H1 (cell line): ENCODE results near the gene CLEC16A. TPM values are rescaled to one million over a fixed set of nuclear protein-coding genes. Genes with fewer than 3 reads are reported as not detected.

Source experiments
- CTCF ChIA-PET: fragments of 300-600 bp; sonication (Branson Sonifier 250); formaldehyde crosslinking; loops from one replicate; lab custom pipeline; 2021; ENCODE audit not compliant: partially characterized antibody; lab: Charles Lee
- POLR2A ChIA-PET: fragments of 300-600 bp; sonication (Branson Sonifier 250); formaldehyde crosslinking; loops from one replicate; lab custom pipeline; 2021; ENCODE audit warnings: inconsistent platforms; ENCODE audit not compliant: partially characterized antibody; lab: Charles Lee
- DNase-seq, 2 experiments: peaks; one replicate each; pipeline versions ENCODE4 v3.0.0 to v3.0.0-alpha.2; 2010 to 2022; ENCODE audit warnings: low spot score in 2 of 2, low read depth in 1 of 2, mixed read lengths in 1 of 2
- FAIRE-seq: peaks from 2 replicates; lab custom pipeline; 2011; peaks lifted over from hg19 to GRCh38; lab: Jason Lieb, UNC
- H2AFZ ChIP-seq: 2 replicates; pipeline ENCODE4 v1.8.1; 2012; ENCODE audit warnings: low read length, inconsistent platforms
- H2AK5ac ChIP-seq: 2 replicates; pipeline ENCODE4 v1.6.1; 2013; ENCODE audit warnings: low read depth, low read length
- H2BK120ac ChIP-seq: replicated peaks from 2 replicates; pipeline ENCODE3; 2013; ENCODE audit warnings: low read depth, low read length, inconsistent platforms
- H2BK12ac ChIP-seq: 2 replicates; pipeline ENCODE4 v1.6.1; 2013; ENCODE audit warnings: low read depth, low read length
- H2BK15ac ChIP-seq: 2 replicates; pipeline ENCODE4 v1.6.1; 2013; ENCODE audit warnings: low read length
- H2BK20ac ChIP-seq: 2 replicates; pipeline ENCODE4 v1.6.1; 2013; ENCODE audit warnings: low read length
- H2BK5ac ChIP-seq: 2 replicates; pipeline ENCODE4 v1.6.1; 2013; ENCODE audit warnings: low read depth, low read length
- H3K14ac ChIP-seq: 2 replicates; pipeline ENCODE4 v1.6.1; 2013; ENCODE audit warnings: inconsistent platforms; ENCODE audit not compliant: insufficient read length
- H3K18ac ChIP-seq: 2 replicates; pipeline ENCODE4 v1.6.1; 2013; ENCODE audit warnings: low read length; ENCODE audit errors: extremely low read depth
- H3K23ac ChIP-seq: 2 replicates; pipeline ENCODE4 v1.6.1; 2013; ENCODE audit warnings: inconsistent platforms; ENCODE audit not compliant: insufficient read length
- H3K23me2 ChIP-seq: 2 replicates; pipeline ENCODE4 v1.6.1; 2013; ENCODE audit warnings: low read depth, low read length
- H3K27ac ChIP-seq: 2 replicates; pipeline ENCODE4 v1.6.1; 2011; ENCODE audit warnings: low read depth, low read length, inconsistent platforms
- H3K27me3 ChIP-seq, 4 experiments: replicated peaks in 1 of 4; 1 replicate in 1 of 4; 2 replicates in 3 of 4; pipeline versions ENCODE4 v1.6.1 to v1.8.1; 2011 to 2013; ENCODE audit warnings: low read length in 3 of 4, mild to moderate bottlenecking in 3 of 4, inconsistent platforms in 2 of 4, mixed read lengths in 2 of 4, moderate library complexity in 1 of 4; ENCODE audit not compliant: control insufficient read depth in 3 of 4, insufficient read depth in 3 of 4; ENCODE audit errors: extremely low read depth in 1 of 4
- H3K36me3 ChIP-seq, 4 experiments: 2 replicates each; pipeline versions ENCODE4 v1.6.1 to v1.8.1; 2011 to 2013; ENCODE audit warnings: mild to moderate bottlenecking in 4 of 4, low read length in 3 of 4, moderate library complexity in 2 of 4, control low read depth in 1 of 4, inconsistent platforms in 1 of 4; ENCODE audit not compliant: insufficient read depth in 4 of 4, control insufficient read depth in 2 of 4
- H3K4ac ChIP-seq: replicated peaks from 2 replicates; pipeline ENCODE3; 2013; ENCODE audit warnings: low read length, low read depth, mixed read lengths, inconsistent platforms; ENCODE audit not compliant: insufficient read length
- H3K4me1 ChIP-seq, 4 experiments: replicated peaks in 1 of 4; 1 replicate in 1 of 4; 2 replicates in 3 of 4; pipeline versions ENCODE4 v1.6.1 to v1.8.1; 2011 to 2013; ENCODE audit warnings: low read length in 3 of 4, inconsistent platforms in 2 of 4, mixed read lengths in 1 of 4; ENCODE audit not compliant: insufficient read depth in 4 of 4, control insufficient read depth in 3 of 4
- H3K4me2 ChIP-seq, 2 experiments: 2 replicates each; pipeline versions ENCODE4 v1.6.1 to v1.8.1; 2011 to 2013; ENCODE audit warnings: low read depth in 2 of 2, low read length in 2 of 2, control low read depth in 1 of 2, inconsistent platforms in 1 of 2, mild to moderate bottlenecking in 1 of 2; ENCODE audit not compliant: insufficient read depth in 1 of 2
- H3K4me3 ChIP-seq, 4 experiments: fragments of 200-600, 300-600 bp in 1 of 4; sonication (generic), shearing (Covaris generic), sonication (Bioruptor Twin) in 1 of 4; 2 replicates each; pipeline versions ENCODE4 v1.5.1 to v1.8.1; 2011 to 2016; ENCODE audit warnings: low read length in 4 of 4, low read depth in 3 of 4, control low read depth in 2 of 4, inconsistent platforms in 2 of 4, mild to moderate bottlenecking in 2 of 4, mixed read lengths in 1 of 4, moderate library complexity in 1 of 4; ENCODE audit not compliant: insufficient read depth in 2 of 4; ENCODE audit errors: extremely low read depth in 1 of 4
- H3K56ac ChIP-seq: replicated peaks from 2 replicates; pipeline ENCODE3; 2013; ENCODE audit warnings: low read depth, mild to moderate bottlenecking, mixed read lengths, low read length, inconsistent platforms; ENCODE audit not compliant: insufficient read length
- H3K79me1 ChIP-seq: 2 replicates; pipeline ENCODE4 v1.6.1; 2013; ENCODE audit warnings: low read depth, low read length, control low read depth
- H3K79me2 ChIP-seq, 2 experiments: 2 replicates each; pipeline versions ENCODE4 v1.6.1 to v1.8.1; 2012 to 2013; ENCODE audit warnings: low read length in 2 of 2, mild to moderate bottlenecking in 2 of 2, inconsistent platforms in 1 of 2; ENCODE audit not compliant: insufficient read depth in 2 of 2, control insufficient read depth in 1 of 2
- H3K9ac ChIP-seq, 4 experiments: replicated peaks in 1 of 4; 1 replicate in 1 of 4; 2 replicates in 3 of 4; pipeline versions ENCODE4 v1.6.1 to v1.8.1; 2011 to 2013; ENCODE audit warnings: low read depth in 3 of 4, low read length in 3 of 4, control low read depth in 2 of 4, mild to moderate bottlenecking in 2 of 4, moderate library complexity in 2 of 4, inconsistent platforms in 1 of 4; ENCODE audit errors: extremely low read depth in 1 of 4
- H3K9me3 ChIP-seq, 2 experiments: 2 replicates each; pipeline versions ENCODE4 v1.6.1 to v1.8.1; 2012 to 2013; ENCODE audit warnings: mild to moderate bottlenecking in 2 of 2, moderate library complexity in 2 of 2, control low read depth in 1 of 2, inconsistent platforms in 1 of 2, low read depth in 1 of 2, low read length in 1 of 2, mixed read lengths in 1 of 2; ENCODE audit not compliant: insufficient read depth in 2 of 2
- H4K20me1 ChIP-seq, 2 experiments: replicated peaks in 1 of 2; 2 replicates each; pipeline versions ENCODE3 to v1.8.1; 2011 to 2013; ENCODE audit warnings: inconsistent platforms in 2 of 2, low read length in 2 of 2, mild to moderate bottlenecking in 1 of 2; ENCODE audit not compliant: insufficient read depth in 2 of 2, control insufficient read depth in 1 of 2
- H4K5ac ChIP-seq: 2 replicates; pipeline ENCODE4 v1.6.1; 2013; ENCODE audit warnings: low read length, low read depth, mixed read lengths, inconsistent platforms; ENCODE audit not compliant: insufficient read length
- H4K8ac ChIP-seq: 2 replicates; pipeline ENCODE4 v1.8.0; 2013; ENCODE audit warnings: mild to moderate bottlenecking, moderate library complexity, low read length, inconsistent platforms; ENCODE audit not compliant: insufficient read depth; ENCODE audit errors: extremely low read depth
- H4K91ac ChIP-seq: replicated peaks from 2 replicates; pipeline ENCODE3; 2013; ENCODE audit warnings: low read length, mixed read lengths, inconsistent platforms; ENCODE audit not compliant: insufficient read length
- BCL11A ChIP-seq, 2 experiments: IDR thresholded peaks; one replicate each; pipeline ENCODE4 v1.6.1; 2011; ENCODE audit warnings: low read depth in 2 of 2, low read length in 2 of 2, mild to moderate bottlenecking in 2 of 2
- CBX5 ChIP-seq: fragments of 300-800, 300-1000 bp; sonication (generic); IDR thresholded peaks from 2 replicates; pipeline ENCODE4 v1.7.1; 2016; ENCODE audit warnings: antibody characterized with exemption, low read length, low read depth
- EGR1 ChIP-seq: IDR thresholded peaks from 2 replicates; pipeline ENCODE4 v1.6.1; 2011; ENCODE audit warnings: low read depth, low read length, borderline replicate concordance
- FOSL1 ChIP-seq: IDR thresholded peaks from 2 replicates; pipeline ENCODE4 v1.6.1; 2011; ENCODE audit warnings: mild to moderate bottlenecking, low read depth, low read length, moderate library complexity; ENCODE audit not compliant: insufficient read depth
- HDAC2 ChIP-seq, 2 experiments: fragments of 300-600 bp in 1 of 2; sonication (generic) in 1 of 2; IDR thresholded peaks; 2 replicates each; pipeline ENCODE4 v1.6.1; 2011 to 2012; ENCODE audit warnings: low read depth in 2 of 2, low read length in 2 of 2, mild to moderate bottlenecking in 2 of 2, moderate library complexity in 2 of 2, borderline replicate concordance in 1 of 2, inconsistent platforms in 1 of 2
- JUND ChIP-seq: IDR thresholded peaks from 2 replicates; pipeline ENCODE4 v1.6.1; 2011; ENCODE audit warnings: mild to moderate bottlenecking, improper control_type of control experiment, low read length
- KDM5A ChIP-seq: fragments of 200-600 bp; IDR thresholded peaks from 2 replicates; pipeline ENCODE4 v1.7.1; 2012; ENCODE audit warnings: mild to moderate bottlenecking, low read length, inconsistent platforms, mixed read lengths
- POLR2A ChIP-seq, 2 experiments: IDR thresholded peaks; 1 replicate in 1 of 2; 2 replicates in 1 of 2; pipeline ENCODE4 v1.6.1; 2011; ENCODE audit warnings: low read depth in 2 of 2, low read length in 2 of 2, mild to moderate bottlenecking in 2 of 2; ENCODE audit errors: control extremely low read depth in 1 of 2
- POU5F1 ChIP-seq: IDR thresholded peaks from 2 replicates; pipeline ENCODE4 v1.6.1; 2011; ENCODE audit warnings: low read depth, mild to moderate bottlenecking, low read length, moderate library complexity
- SP4 ChIP-seq: IDR thresholded peaks from 2 replicates; pipeline ENCODE4 v1.6.1; 2012; ENCODE audit warnings: low read length, inconsistent platforms
- SRF ChIP-seq: IDR thresholded peaks from 2 replicates; pipeline ENCODE4 v1.6.1; 2011; ENCODE audit warnings: mild to moderate bottlenecking, low read depth, low read length, moderate library complexity
- TAF1 ChIP-seq: IDR thresholded peaks from 2 replicates; pipeline ENCODE4 v1.6.1; 2011; ENCODE audit warnings: mild to moderate bottlenecking, low read depth, low read length
- TBP ChIP-seq: IDR thresholded peaks from 2 replicates; pipeline ENCODE4 v1.6.1; 2011; ENCODE audit warnings: low read depth, low read length, improper control_type of control experiment
- YY1 ChIP-seq: IDR thresholded peaks from 2 replicates; pipeline ENCODE4 v1.6.1; 2011; ENCODE audit warnings: low read depth, mild to moderate bottlenecking, low read length
- WGBS, 2 experiments: shearing (Covaris generic) in 1 of 2; methylation state at CpG; one replicate each; pipeline versions ENCODE4 v1.1.6 to v1.1.7; 2013 to 2015; ENCODE audit warnings: low lambda C conversion rate in 2 of 2, mixed read lengths in 2 of 2, inconsistent platforms in 1 of 2, low coverage in 1 of 2, missing lambda C conversion rate in 1 of 2; ENCODE audit not compliant: insufficient replicate concordance in 2 of 2, insufficient coverage in 1 of 2, insufficient read length in 1 of 2; ENCODE audit errors: extremely low coverage in 1 of 2, missing lambda C conversion rate in 1 of 2; 5-methylcytosine and 5-hydroxymethylcytosine counted together
- polyA plus RNA-seq, 7 experiments: library from polyadenylated mRNA; depleted of rRNA in 3 of 7; stranded (reverse) in 5 of 7; unstranded in 2 of 7; fragments of >200 nt in 5 of 7; fragments of 200-250 nt in 2 of 7; gene quantifications; 1 replicate in 5 of 7; 2 replicates in 1 of 7; 4 replicates in 1 of 7; pipeline versions ENCODE4 v1.2.1 to v1.2.3, GENCODE V29; 2011 to 2013; ENCODE audit warnings: missing spikeins in 2 of 7, mixed read lengths in 2 of 7
- total RNA-seq: library from RNA; stranded (reverse); fragmentation: NEBNext Ultra II Directional; extraction: Animal tissue kit (Norgen Biotek cat#: 25700); gene quantifications from 2 replicates; pipeline ENCODE4 v1.2.1, GENCODE V29; 2021

CLEC16A gene
- total and polyA plus RNA-seq, 2 of the 8 experiments (the other 6 are each of a cell fraction or from before 2014, with no cell fraction given), result 7.6 to 19.3 TPM

DNA sequence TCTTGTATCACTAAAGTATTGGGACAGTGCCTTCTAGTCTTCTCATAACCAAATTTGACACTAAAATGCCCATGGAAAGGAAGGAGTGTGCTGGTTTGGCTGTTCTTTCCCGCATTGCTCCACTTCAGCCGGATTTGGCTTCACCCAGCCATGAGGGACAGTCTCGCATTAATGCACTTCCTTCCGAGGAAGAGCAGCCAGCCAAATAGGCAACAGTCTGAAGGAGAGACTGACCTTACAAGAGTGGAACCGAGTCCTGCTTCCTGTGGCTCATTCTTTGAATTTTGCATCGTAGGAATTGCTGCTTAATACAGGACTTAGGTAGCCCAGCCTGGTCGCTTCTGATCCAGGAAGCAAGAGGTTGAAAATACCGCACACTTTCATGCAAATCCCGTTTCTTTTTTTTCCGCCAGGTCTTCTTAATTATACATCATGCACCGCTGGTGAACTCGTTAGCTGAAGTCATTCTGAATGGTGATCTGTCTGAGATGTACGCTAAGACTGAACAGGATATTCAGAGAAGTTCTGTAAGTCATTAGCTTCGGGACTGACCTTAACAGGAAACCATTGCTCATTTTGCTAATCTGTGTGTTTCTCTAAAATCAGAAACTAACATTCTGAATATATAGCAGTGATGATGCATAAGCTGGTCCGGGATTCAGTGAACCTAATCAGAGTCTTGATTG, 38.2 kb downstream of the CLEC16A start:
- Histone ChIP-seq H4K20me1 (peaks cover 0 to 3% of the 10 kb centered on the region in 2 experiments), H4K91ac (no peak overlapping the region), H3K4ac (no peak overlapping the region), H3K27ac (no peak overlapping the region), H3K4me2 (no peak overlapping the region), H3K23ac (no peak overlapping the region), H2BK5ac (no peak overlapping the region), H4K8ac (no peak overlapping the region), H3K23me2 (no peaks in the 10 kb centered on the region), H3K27me3 (no peaks in the 10 kb centered on the region), H3K79me2 (no peaks in the 10 kb centered on the region), H2AK5ac (no peak overlapping the region), H2BK12ac (no peak overlapping the region), H3K9ac (no peak overlapping the region), H4K5ac (no peak overlapping the region), H3K79me1 (no peaks in the 10 kb centered on the region), H3K14ac (no peak overlapping the region), H2BK120ac (no peak overlapping the region), H2BK20ac (no peak overlapping the region), H3K9me3 (no peaks in the 10 kb centered on the region), H3K4me1 (0 out of 7 replicates have a peak, but pooled peaks cover 0 to 2% (median 0%) of the 10 kb centered on the region in 4 experiments), H2AFZ (no peak overlapping the region), H3K36me3 (no peaks in the 10 kb centered on the region; a peak in 1 of 8 replicates), H2BK15ac (no peak overlapping the region), H3K4me3 (no peak overlapping the region), H3K18ac (no peak overlapping the region), H3K56ac (no peak overlapping the region)
- ChIA-PET CTCF (interaction anchor here (0.7 to 6.2 kb wide), 17 partner anchors 8 to 405 kb away, joined by 3 to 67 read pairs (median 4); no protein-coding TSS in a partner anchor), POLR2A (interaction anchor here (0.6 kb wide), 1 partner anchor 384 kb away, joined by 3 read pairs; no protein-coding TSS in a partner anchor)
- DNase-seq (no peak), FAIRE-seq (no peak)
- WGBS, 2 experiments, result 83% methylated on average over 15 of the region's 15 CpGs; no CpG with 5 or more reads in 1 of the 2 experiments
- TF ChIP-seq EGR1 (no peak), POU5F1 (no peak), TAF1 (no peak), JUND (no peak), CBX5 (no peak), KDM5A (no peak), TBP (no peak), BCL11A (IDR thresholded peaks at IDR 0.05; ENCODE audit: low read depth in 2 of 2, low read length in 2 of 2) (no peak), POLR2A (IDR thresholded peaks at IDR 0.05; ENCODE audit: control extremely low read depth in 1 of 2, low read depth in 2 of 2, low read length in 2 of 2) (no peak), HDAC2 (IDR thresholded peaks at IDR 0.05; ENCODE audit: borderline replicate concordance in 1 of 2, low read depth in 2 of 2, low read length in 2 of 2) (no peak), FOSL1 (no peak), SP4 (no peak), SRF (no peak), YY1 (no peak)
